GM19023 (cell line): ENCODE data around the gene DNAJC5.
"Not testable (repeated sequence)": the region's sequence is repeated elsewhere in the genome, so short reads cannot be mapped to it uniquely, and the experiment has no call there.

ENCODE experiments used
- ATAC-seq: cut with Tn5 transposase; IDR thresholded peaks from one replicate; pipeline ENCODE4 v1.9.1; 2021; ENCODE audit warnings: mild to moderate bottlenecking, moderate library complexity; ENCODE audit not compliant: unreplicated experiment

The DNAJC5 gene

GRCh38 chr20:63894358-63895201, at the start of gene DNAJC5:
DNAJC5 (plus strand) TSS chr20:63895126; CDS start chr20:63928346, 33,220 bp downstream.
- peak; percentile 80 for ATAC-seq

- ATAC-seq = no peak
Measured at GRCh38 chr20:63846128-63846771, 48.7 kb upstream of the DNAJC5 start.

- no peak for ATAC-seq
Measured at GRCh38 chr20:63846888-63847236, 48.1 kb upstream of the DNAJC5 start.

GRCh38 chr20:63847237-63848002, 47.5 kb upstream of the DNAJC5 start:
- ATAC-seq = no peak

GRCh38 chr20:63848003-63848911, 46.7 kb upstream of the DNAJC5 start:
- no peak for ATAC-seq

- peak; percentile 77 for ATAC-seq
Measured at GRCh38 chr20:63850689-63851547, 44.0 kb upstream of the DNAJC5 start.

- ATAC-seq = not testable (repeated sequence)
Measured at GRCh38 chr20:63851548-63851943, 43.4 kb upstream of the DNAJC5 start.

- not testable (repeated sequence) for ATAC-seq
Measured at GRCh38 chr20:63853733-63854068, 41.2 kb upstream of the DNAJC5 start.

- ATAC-seq = no peak
Measured at GRCh38 chr20:63854069-63854765, 40.7 kb upstream of the DNAJC5 start.

GRCh38 chr20:63854766-63855362, 40.1 kb upstream of the DNAJC5 start:
- ATAC-seq = no peak

GRCh38 chr20:63855363-63856097, 39.4 kb upstream of the DNAJC5 start:
- ATAC-seq = no peak

- no peak for ATAC-seq
Measured at GRCh38 chr20:63856098-63856511, 38.8 kb upstream of the DNAJC5 start.

- no peak for ATAC-seq
Measured at GRCh38 chr20:63857764-63858392, 37.0 kb upstream of the DNAJC5 start.

GRCh38 chr20:63858393-63859165, 36.3 kb upstream of the DNAJC5 start:
- no peak for ATAC-seq

- no peak for ATAC-seq
Measured at GRCh38 chr20:63859166-63859699, 35.7 kb upstream of the DNAJC5 start.

GRCh38 chr20:63860325-63861051, 34.4 kb upstream of the DNAJC5 start:
- no peak for ATAC-seq
